GM15510 (cell line): ENCODE results near the gene MAP3K12.

Source experiments
- POLR2A ChIP-seq: IDR thresholded peaks from 3 replicates; pipeline ENCODE4 v1.6.1; 2011; ENCODE audit warnings: borderline replicate concordance; ENCODE audit not compliant: insufficient read length; ENCODE audit errors: extremely low read depth

Gene MAP3K12

GRCh38 chr12:53514628-53515290 is 15.5 kb upstream of the MAP3K12 start:
- TF ChIP-seq POLR2A: no peak

GRCh38 chr12:53513712-53514410 is 14.6 kb upstream of the MAP3K12 start:
- no peak for TF ChIP-seq POLR2A

GRCh38 chr12:53510181-53510812 is 11.0 kb upstream of the MAP3K12 start:
- TF ChIP-seq POLR2A: no peak

GRCh38 chr12:53508534-53509170 is 9.4 kb upstream of the MAP3K12 start:
- no peak for TF ChIP-seq POLR2A

GRCh38 chr12:53507603-53507885 is 8.3 kb upstream of the MAP3K12 start:
- TF ChIP-seq POLR2A: no peak

- no peak for TF ChIP-seq POLR2A
These were observed 7.8 kb upstream of the MAP3K12 start, which contains the start of gene NPFF for GRCh38 chr12:53506881-53507602. Gene NPFF, minus strand, starts transcription at chr12:53507484. Its CDS starts 10 bp downstream, at chr12:53507474.

- no peak for TF ChIP-seq POLR2A
These were observed 7.2 kb upstream of the MAP3K12 start for GRCh38 chr12:53506450-53506785.

- no peak for TF ChIP-seq POLR2A
These were observed 6.5 kb upstream of the MAP3K12 start for GRCh38 chr12:53505555-53506449.

GRCh38 chr12:53505086-53505485 is 5.8 kb upstream of the MAP3K12 start:
- no peak for TF ChIP-seq POLR2A

GRCh38 chr12:53504004-53504920 is 5.0 kb upstream of the MAP3K12 start:
- TF ChIP-seq POLR2A: no peak

- TF ChIP-seq POLR2A: no peak
These were observed 3.9 kb upstream of the MAP3K12 start for GRCh38 chr12:53502983-53503728.

- no peak for TF ChIP-seq POLR2A
These were observed 3.1 kb upstream of the MAP3K12 start for GRCh38 chr12:53502331-53502730.
